ENCODE measurements around the gene CACNB4. TPM values are rescaled to one million over a fixed set of nuclear protein-coding genes. Genes with fewer than 3 reads are reported as not detected.

The CACNB4 gene
- total RNA-seq, 2 experiments from 2014 or later: 0.06 to 0.76 TPM

GRCh38 chr2:152065945-152066344 lies 32.9 kb downstream of the CACNB4 start:
- no TSS peak for BruUV-seq (replicated peaks)
- H3K4me1 ChIP-seq (ENCODE audit: insufficient read depth, low read length, poor library complexity, severe bottlenecking): no peaks in the 10 kb centered on the region

GRCh38 chr2:152064001-152064400 lies 34.8 kb downstream of the CACNB4 start:
- intact Hi-C loops (cut with micrococcal nuclease; ENCODE audit: unreplicated experiment): no loop called here
- ChIA-PET CTCF (ENCODE audit: unreplicated experiment) (no interaction called here), POLR2A (interaction anchor here (0.5 kb wide), 1 partner anchor 637 kb away, joined by 3 read pairs; no protein-coding TSS in a partner anchor)
- no peaks in the 10 kb centered on the region for H3K4me1 ChIP-seq (ENCODE audit: insufficient read depth, low read length, poor library complexity, severe bottlenecking)
- H3K9me3 ChIP-seq (ENCODE audit: low read length): no peaks in the 10 kb centered on the region
- H3K36me3 ChIP-seq (ENCODE audit: insufficient read depth, low read length): no peaks in the 10 kb centered on the region
- H2AFZ ChIP-seq (ENCODE audit: low read length): no peak overlapping the region
- H3K27ac ChIP-seq (ENCODE audit: low read depth, low read length, poor library complexity, severe bottlenecking): no peak overlapping the region
- no peaks in the 10 kb centered on the region for H3K9me2 ChIP-seq (ENCODE audit: insufficient read depth, low read length)
- TF ChIP-seq CTCF (conservative IDR thresholded peaks at IDR 0.05; ENCODE audit: low read length) (no peak), EZH2phosphoT487 (IDR thresholded peaks at IDR 0.05; ENCODE audit: borderline replicate concordance, low read depth, low read length) (no peak)
- no peak overlapping the region for H3K4me2 ChIP-seq (ENCODE audit: low read length)
- no TSS peak for BruUV-seq (replicated peaks)
- H3K79me2 ChIP-seq (ENCODE audit: insufficient read depth, low read depth, low read length): no peaks in the 10 kb centered on the region
- no peak overlapping the region for H3K4me3 ChIP-seq (ENCODE audit: low read depth, low read length, poor library complexity, severe bottlenecking)
- DNase-seq (ENCODE audit: low spot score): no peak
- no peaks in the 10 kb centered on the region for H4K20me1 ChIP-seq (ENCODE audit: insufficient read depth, low read length)

More at GRCh38 chr2:152065945-152066344, 32.9 kb downstream of the CACNB4 start:
- ChIA-PET CTCF (ENCODE audit: unreplicated experiment) (no interaction called here), POLR2A (no interaction called here)
- DNase-seq (ENCODE audit: low spot score): no peak
- no peak for TF ChIP-seq CTCF (conservative IDR thresholded peaks at IDR 0.05; ENCODE audit: low read length)
- TF ChIP-seq EZH2phosphoT487 (IDR thresholded peaks at IDR 0.05; ENCODE audit: borderline replicate concordance, low read depth, low read length): no peak
- Histone ChIP-seq H3K9me3 (ENCODE audit: low read length) (no peaks in the 10 kb centered on the region), H2AFZ (ENCODE audit: low read length) (no peak overlapping the region), H3K9me2 (ENCODE audit: insufficient read depth, low read length) (no peaks in the 10 kb centered on the region), H3K27ac (ENCODE audit: low read depth, low read length, poor library complexity, severe bottlenecking) (no peak overlapping the region), H3K36me3 (ENCODE audit: insufficient read depth, low read length) (no peaks in the 10 kb centered on the region), H3K4me3 (ENCODE audit: low read depth, low read length, poor library complexity, severe bottlenecking) (no peak overlapping the region), H3K4me2 (ENCODE audit: low read length) (no peak overlapping the region), H4K20me1 (ENCODE audit: insufficient read depth, low read length) (no peaks in the 10 kb centered on the region), H3K79me2 (ENCODE audit: insufficient read depth, low read depth, low read length) (no peaks in the 10 kb centered on the region)
- intact Hi-C loops (cut with micrococcal nuclease; ENCODE audit: unreplicated experiment): no loop called here

GRCh38 chr2:152063325-152063924 lies 35.4 kb downstream of the CACNB4 start:
- Histone ChIP-seq H3K36me3 (ENCODE audit: insufficient read depth, low read length) (no peaks in the 10 kb centered on the region), H3K4me2 (ENCODE audit: low read length) (no peak overlapping the region), H3K4me1 (ENCODE audit: insufficient read depth, low read length, poor library complexity, severe bottlenecking) (no peaks in the 10 kb centered on the region), H3K79me2 (ENCODE audit: insufficient read depth, low read depth, low read length) (no peaks in the 10 kb centered on the region), H2AFZ (ENCODE audit: low read length) (no peak overlapping the region), H4K20me1 (ENCODE audit: insufficient read depth, low read length) (no peaks in the 10 kb centered on the region), H3K9me2 (ENCODE audit: insufficient read depth, low read length) (no peaks in the 10 kb centered on the region), H3K9me3 (ENCODE audit: low read length) (no peaks in the 10 kb centered on the region), H3K4me3 (ENCODE audit: low read depth, low read length, poor library complexity, severe bottlenecking) (no peak overlapping the region), H3K27ac (ENCODE audit: low read depth, low read length, poor library complexity, severe bottlenecking) (no peak overlapping the region)
- no TSS peak for BruUV-seq (replicated peaks)
- DNase-seq (ENCODE audit: low spot score): no peak
- CTCF ChIA-PET (ENCODE audit: unreplicated experiment): no interaction called here
- POLR2A ChIA-PET: interaction anchor here (0.5 to 0.6 kb wide), 2 partner anchors 16 to 637 kb away, joined by 3 read pairs; no protein-coding TSS in a partner anchor
- intact Hi-C loops (cut with micrococcal nuclease; ENCODE audit: unreplicated experiment): no loop called here
- TF ChIP-seq CTCF (conservative IDR thresholded peaks at IDR 0.05; ENCODE audit: low read length) (no peak), EZH2phosphoT487 (IDR thresholded peaks at IDR 0.05; ENCODE audit: borderline replicate concordance, low read depth, low read length) (no peak)

Data from OCI-LY7 (cell line).